Skin of body (tissue), 2 donors: ENCODE measurements around the gene DDAH2. TPM values are rescaled to one million over a fixed set of nuclear protein-coding genes. Genes with fewer than 3 reads are reported as not detected.
A peak's percentile ranks its signal among the peaks of the same experiment; 100 is the strongest.

Source experiments
- DNase-seq: peaks from one replicate; lab custom pipeline; 2025; lab: John Stamatoyannopoulos, UW
- total RNA-seq: library from RNA; depleted of rRNA; stranded (reverse); fragments of >200 nt; gene quantifications from one replicate; pipeline ENCODE4 v1.2.3, GENCODE V29; 2014

DDAH2 gene, protein sequence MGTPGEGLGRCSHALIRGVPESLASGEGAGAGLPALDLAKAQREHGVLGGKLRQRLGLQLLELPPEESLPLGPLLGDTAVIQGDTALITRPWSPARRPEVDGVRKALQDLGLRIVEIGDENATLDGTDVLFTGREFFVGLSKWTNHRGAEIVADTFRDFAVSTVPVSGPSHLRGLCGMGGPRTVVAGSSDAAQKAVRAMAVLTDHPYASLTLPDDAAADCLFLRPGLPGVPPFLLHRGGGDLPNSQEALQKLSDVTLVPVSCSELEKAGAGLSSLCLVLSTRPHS
- 62.2 TPM for total RNA-seq

DNA sequence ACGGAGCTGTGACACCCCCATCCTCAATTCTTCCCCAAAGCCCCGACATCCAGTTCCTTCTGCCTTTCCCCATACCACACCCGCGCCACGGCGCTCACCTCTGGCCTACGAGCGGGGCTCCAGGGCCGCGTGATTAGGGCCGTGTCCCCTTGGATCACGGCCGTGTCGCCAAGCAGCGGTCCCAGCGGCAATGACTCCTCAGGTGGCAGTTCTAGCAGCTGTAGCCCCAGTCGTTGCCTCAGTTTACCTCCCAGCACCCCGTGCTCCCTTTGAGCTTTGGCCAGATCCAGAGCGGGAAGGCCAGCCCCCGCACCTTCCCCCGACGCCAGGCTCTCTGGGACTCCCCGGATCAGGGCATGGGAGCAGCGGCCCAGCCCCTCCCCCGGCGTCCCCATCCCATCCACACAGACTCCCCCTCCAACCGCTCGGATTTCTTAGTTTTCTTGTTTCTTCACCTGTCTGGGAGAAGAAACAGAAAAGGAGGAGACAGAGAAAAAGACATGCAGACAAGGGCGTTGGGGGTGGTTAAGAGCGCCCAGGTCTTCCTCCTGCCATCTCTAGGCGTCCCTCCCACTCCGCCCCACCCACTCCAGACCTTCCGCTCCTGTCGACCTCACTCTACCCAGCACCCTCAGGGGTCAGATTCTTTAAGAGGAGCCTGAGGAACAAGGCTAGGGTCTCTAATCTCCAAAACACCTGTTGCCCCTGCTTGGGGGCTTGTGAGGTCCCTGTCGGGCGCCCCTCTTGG lies at the start of gene DDAH2:
Gene DDAH2 (minus strand): TSS at position 533 of the 748 bp plus-strand sequence. CDS start 138 bp downstream, at position 395.
- no peak for DNase-seq

DNA sequence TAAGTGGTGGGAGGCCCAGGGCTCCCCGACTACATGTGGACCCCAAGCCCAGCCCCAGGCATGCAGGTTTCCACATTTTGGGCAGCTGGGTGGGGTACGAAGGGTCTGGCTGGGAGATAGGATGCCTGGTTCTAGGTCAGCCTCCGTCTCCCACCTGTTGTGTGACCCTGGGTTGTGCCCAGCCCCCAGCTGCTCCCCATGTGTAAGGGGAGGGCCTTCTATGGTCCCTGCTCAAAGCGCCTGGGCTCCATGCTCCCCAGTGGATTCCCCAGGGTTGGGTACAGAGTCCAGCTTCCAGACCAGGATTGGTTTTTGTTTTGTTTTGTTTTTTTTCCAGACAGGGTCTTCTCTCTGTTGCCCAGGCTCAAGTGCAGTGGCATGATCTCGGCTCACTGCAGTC lies 49.1 kb upstream of the DDAH2 start:
- no peak for DNase-seq

DNA sequence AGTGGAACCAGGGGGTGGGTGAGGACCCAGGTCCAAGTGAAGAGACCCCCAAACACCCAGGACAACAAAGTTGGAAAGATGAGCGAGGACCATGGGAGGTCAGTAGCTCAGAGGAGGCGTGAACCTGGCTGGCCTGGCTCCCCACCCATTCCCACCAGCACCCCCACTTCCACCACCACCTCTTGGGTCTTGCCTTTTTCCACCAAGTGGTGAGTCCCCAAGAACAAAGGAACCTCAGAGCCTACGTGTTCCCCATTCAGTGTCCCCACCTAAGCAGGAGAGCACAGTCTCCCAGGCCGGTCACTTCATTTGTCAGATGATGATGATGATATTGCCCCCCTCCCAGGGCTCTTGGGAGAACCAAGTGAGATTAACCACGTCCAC lies 48.6 kb upstream of the DDAH2 start:
- no peak for DNase-seq

DNA sequence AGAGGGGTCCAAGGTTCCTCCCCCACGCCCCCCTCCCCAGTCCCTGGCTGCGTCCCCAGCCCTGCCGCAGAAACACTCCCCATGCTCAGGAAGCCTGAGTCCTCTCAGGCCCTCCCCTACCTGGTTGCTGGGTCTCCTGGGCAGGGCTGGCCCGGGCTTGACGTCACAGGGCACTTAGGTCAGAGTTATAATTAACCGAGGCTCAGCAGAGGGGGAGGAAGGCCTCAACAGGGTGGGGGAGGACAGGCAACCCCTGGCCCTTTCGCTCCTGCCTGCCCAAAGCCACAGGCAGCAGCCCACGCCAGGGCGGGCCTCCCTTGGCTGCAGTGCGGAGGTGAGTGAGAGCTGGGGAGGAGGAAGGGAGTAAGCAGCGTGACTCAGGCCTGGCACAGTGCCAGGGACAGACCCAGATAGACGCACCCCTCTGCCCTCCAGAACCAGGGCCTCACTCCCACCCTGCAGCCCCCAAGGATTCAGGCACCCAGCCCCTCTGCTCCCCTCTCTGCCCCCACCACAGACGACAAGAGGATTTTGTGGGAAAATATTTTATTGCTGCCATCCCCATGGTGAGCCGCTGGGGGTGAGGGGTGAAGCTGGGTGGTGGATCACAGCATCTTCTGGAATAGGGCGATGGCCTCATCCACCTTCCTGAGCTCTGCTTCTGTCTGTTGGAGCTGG lies 48.0 kb upstream of the DDAH2 start, which contains the start of gene VWA7:
Gene VWA7 (minus strand): TSS at position 340 of the 678 bp plus-strand sequence. CDS start 549 bp downstream, outside the sequence.
- no peak for DNase-seq

DNA sequence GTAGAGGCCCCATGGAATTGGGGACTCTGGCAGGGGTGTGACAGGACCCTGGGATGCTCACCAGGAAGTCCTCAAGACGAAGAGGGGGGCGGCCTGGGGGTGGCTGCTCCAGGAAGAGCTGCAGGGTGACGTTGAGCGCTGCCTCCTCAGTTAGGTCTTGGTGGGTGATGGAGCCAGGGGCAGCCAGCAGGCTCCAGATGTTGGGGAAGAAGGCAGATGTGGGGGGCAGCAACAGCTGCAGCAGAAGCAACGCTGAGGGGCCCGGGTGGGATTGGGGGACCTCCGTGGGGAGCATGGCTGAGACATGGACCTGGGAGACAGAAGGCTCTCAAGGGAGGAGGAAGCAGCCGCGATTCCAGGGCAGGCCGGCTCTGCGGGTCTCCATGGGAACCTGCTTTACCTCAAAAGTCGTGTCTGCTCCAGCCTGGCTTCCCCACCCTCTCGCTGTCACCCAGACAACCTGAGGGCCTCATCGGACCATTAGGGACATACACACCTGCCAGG lies 47.4 kb upstream of the DDAH2 start:
- no peak for DNase-seq

DNA sequence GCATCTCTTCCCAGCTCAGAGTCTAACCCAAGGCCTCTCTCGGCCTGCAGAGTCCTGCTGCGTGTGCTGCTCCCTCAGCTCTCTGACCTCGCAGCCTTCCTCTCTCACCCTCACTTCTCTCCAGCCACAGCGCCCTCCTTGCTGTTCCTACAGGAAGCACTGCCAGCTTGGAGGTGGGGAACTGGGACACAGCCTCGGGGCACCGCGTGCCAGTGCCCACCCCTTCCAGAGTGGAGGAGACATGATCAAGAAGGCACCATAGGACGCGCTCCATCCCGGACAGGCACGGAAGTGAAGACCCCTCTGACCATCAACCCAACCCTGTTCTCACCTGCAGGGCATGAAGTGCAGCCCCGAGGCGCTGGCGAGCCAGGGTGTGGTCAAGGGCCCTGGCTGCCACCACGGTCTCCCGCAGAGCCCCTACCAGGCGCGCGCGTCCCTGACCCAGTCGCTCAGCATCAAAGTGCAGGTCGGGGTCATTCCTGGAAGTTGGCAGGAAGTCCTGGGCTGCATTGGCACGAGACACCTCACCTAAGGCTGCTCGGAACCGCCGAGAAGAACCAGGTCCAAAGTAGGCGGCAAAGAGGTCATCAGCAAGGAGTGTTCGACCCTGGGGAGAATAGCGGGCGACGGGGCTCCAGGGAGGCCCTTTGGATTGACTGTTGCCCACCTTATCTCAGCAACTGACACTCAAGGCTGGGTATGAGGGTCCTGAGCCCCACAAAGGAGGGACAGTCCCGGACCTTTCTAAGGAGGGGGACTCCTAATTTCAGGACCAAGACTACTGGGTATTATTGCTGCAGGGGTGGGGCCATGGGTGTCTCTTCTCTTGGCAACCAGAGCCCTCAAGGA lies 46.8 kb upstream of the DDAH2 start:
- DNase-seq: no peak

DNA sequence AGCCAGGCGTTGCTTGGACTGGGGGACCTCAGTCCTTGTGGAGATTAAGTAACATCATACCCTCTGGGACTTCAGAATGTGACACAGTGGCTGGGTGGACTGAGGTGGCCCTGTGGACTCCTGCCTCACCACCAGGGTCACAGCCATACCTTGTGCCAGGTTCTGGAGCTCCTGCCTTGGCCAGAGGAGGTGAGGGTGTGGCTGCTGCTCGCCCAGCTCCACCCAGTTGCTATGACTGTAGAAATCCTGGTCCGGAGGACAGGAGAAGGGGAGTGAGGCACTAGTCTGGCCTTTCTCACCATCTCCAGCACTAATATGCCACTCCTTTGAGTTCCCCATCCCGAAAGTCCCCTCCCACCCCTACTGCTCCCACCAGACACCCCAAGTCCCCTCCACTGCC lies 46.1 kb upstream of the DDAH2 start:
- DNase-seq: no peak

DNA sequence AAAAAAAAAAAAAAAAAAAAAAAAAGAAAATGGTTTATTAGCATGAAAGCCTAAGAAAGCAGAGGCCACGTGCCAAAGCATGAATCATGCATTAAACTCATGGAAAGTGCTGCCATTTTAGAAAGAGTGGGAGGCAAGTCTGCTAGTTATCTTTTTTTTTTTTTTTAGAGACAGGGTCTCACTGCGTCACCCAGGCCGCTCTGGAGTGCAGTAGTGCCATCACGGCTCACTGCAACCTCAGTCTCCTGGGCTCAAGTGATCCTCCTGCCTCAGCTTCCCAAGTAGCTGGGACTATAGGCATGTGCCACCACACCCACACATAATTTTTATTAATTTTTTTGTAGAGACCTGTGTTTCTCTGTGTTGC lies 42.9 kb upstream of the DDAH2 start:
- DNase-seq: no peak

DNA sequence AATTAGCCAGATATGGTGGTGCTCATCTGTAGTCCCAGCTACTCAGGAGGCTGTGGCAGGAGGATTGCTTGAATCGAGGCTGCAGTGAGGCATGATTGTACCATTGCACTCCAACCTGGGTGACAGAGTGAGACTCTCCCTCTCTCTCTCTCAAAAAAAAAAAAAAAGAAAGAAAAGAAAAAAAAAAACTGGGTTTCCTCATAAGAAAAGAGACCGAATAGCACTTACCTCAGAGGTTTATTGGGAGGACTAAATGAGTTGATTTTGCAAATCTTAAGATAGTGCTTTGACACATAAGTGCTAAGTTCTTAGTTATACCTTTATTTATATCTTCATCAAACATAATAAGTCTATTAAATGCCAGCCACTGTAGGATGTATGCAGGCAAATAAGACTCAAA lies 41.8 kb upstream of the DDAH2 start:
- DNase-seq: no peak

DNA sequence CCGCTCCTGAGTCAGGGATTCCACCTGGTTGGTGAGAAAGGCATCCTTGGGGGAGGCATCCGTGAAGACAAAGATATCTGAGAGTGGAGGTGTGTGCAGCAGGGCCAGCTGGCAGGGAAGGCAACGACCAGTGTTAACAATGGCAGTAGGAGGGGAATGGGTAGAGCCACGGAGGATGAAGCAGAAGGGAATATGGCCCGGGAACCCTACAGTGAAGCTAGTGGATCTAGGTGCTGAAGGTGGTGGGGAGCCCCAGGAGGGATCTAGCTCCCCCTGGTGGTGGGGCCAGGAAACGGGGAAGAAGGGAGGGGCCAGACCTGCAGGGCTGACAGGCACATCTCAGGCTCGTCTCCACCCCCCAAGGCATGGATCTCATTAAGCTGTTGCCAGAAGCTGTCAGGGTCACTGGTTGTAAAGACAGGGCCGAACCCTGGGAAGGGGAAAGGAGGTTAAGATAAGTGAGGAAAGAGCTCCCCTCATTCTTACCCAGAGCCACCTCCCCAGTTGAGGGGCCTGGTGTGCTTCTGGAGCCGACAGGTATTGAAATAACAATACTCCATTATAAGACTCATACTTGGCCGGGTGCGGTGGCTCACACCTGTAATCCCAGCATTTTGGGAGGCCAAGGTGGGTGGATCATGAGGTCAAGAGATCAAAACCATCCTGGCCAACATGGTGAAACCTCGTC lies 40.7 kb upstream of the DDAH2 start:
- DNase-seq: no peak

DNA sequence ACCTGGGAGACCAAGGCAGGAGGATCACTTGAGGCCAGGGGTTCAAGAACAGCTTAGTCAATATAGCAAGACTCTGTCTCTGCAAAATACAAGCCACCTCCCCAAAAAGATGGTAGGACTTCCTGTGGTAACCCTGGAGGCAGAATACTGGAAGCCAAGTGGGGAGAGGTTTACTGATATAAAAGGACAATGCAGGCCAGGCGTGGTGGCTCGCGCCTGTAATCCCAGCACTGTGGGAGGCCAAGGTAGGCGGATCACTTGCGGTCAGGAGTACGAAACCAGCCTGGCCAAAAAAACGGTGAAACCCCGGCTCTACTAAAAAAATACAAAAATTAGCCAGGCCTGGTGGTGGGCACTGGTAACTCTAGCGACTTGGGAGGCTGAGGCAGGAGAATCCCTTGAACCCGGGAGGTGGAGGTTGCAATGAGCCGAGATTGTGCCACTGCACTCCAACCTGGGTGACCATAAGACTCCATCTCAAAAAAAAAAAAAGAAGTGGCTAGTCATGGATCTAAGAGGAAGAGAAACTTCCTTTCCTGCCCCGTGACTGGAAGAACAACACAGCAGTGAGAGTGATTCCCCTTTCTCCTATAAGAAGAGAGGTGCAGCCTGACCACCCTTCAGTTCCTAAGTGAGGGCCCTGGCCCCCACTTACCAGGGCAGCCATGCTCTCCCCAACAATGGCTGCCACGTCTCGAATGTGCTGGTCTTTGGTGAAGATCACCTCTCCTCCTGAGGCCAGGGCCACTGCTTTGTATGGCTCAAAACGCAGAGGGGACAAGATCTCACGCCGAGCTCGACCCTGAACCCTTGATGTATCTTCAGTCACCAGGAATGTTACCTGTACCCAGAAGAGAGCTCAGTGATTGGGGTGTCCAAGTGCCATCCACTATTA lies 39.5 kb upstream of the DDAH2 start:
- DNase-seq: no peak

DNA sequence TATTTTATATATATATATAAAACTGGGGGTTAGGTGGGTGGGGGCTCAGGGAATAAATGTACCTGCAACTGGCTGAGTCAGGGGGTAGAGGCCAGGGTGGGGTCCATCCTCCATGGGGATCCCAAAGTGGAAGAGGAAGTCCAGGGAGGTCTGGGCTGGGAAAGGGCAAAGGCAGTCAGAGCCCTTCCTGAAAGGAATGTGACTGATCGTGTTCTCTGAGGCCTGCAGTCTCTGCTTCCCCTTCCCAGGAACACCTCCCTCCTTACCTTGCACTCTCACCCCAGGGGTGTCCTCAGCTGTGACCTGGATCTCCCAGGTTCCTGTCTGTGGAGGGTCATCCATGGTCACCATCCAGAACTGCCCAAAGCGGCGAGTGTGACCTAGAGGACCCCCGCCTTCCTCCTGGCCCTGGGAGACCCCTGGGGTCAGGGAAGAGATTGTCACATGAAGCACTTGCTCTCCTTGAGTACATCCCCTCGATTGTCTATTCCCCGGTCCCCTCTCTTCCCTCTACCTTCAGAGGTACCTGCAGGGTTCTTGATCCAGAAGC lies 38.1 kb upstream of the DDAH2 start:
- DNase-seq: no peak

DNA sequence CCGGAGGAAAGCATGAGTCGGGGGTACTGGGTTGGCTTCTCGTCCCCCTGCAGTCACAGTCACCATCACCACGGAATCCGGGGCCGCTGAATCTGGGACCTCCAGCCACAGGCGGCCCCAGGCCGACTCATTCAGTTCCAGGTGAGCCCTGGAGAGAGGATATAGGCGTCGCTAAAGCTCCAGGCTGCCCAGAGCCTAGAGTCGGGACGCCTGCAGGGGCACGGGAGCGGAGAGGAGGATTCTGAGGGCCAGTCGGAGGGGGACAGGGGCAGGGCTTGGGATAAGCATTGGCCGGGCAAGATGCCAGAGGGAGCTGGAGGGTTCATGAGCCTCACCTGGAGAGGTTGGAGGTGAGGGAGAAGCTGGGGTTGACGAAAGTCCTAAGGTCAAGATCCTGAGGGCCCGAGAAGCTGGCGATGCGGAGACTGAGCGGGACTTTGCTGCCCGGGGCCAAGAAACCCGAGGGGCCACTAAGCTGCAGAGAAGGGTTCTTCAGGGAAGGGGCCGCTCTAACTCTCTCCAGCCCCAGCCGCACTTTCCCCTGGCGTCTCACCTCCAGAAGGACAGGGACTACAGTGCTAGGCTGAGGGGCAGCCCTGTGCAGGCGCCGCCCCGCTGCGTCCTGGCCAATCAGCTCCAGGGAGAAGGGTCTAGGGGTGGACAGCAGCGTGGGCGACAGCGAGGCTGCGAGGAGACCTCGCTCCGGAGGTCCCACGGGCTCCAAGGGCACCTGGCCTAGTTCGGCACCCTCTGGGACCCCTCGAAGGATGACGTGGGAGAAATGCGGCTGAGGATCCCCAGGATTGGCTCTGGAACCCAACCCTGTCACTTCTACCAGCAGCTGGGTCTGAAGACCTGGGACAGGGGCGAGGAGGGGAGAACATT lies 37.1 kb upstream of the DDAH2 start:
- DNase-seq: no peak

DNA sequence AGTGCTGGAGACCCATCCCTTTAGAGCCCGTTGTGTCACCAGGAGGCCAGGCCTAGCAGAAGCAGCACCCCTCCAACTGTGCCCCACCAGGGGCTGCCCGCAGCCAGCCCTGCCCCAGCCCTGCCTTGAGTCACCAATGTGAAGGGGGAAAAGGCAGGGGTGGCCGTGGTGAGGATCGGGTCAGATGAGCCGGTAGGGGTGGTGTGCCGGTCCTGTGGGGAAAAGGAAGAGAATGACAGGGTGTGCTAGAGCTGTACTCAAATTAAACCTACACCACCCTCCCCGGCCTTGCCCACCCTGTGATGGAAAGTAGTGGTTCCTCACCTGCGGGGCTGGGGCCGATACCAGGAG lies 36.4 kb upstream of the DDAH2 start:
- DNase-seq: no peak

DNA sequence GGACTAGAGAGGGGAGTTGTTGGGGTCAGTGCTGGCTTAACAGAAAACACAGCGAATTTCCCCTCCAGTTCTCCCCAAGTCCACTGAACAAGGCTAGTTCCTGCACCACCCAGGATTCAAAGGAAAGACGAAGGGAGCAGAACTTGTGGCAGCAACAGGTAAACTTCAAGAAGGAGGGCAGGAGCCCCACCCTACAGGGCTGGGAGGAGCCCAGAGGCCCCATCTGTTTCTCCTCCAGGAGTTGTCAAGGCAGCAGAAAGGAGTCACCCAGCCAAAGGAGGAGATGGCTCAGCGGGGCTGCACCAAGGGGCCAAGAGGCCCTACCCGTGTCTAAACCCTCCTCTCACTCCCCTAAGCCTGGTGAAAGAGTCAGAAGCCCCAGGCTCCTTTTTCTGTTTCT lies 35.1 kb upstream of the DDAH2 start:
- DNase-seq: no peak

DNA sequence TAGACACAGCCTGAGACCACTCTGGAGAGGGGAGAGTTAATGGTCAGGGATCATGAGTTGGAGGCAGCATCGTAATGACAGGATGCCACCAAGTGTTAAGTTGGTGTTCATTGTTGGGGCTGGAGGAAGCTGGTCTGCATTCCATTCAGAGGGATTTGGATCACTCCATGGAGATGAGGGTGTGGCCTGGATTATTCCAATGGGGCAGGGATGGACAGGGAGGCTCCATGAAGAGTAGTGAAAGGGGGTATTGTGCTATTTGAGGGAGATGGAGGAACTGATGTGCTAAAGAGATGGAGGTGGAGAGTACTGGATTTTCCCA lies 34.5 kb upstream of the DDAH2 start:
- peak; percentile 29 for DNase-seq

DNA sequence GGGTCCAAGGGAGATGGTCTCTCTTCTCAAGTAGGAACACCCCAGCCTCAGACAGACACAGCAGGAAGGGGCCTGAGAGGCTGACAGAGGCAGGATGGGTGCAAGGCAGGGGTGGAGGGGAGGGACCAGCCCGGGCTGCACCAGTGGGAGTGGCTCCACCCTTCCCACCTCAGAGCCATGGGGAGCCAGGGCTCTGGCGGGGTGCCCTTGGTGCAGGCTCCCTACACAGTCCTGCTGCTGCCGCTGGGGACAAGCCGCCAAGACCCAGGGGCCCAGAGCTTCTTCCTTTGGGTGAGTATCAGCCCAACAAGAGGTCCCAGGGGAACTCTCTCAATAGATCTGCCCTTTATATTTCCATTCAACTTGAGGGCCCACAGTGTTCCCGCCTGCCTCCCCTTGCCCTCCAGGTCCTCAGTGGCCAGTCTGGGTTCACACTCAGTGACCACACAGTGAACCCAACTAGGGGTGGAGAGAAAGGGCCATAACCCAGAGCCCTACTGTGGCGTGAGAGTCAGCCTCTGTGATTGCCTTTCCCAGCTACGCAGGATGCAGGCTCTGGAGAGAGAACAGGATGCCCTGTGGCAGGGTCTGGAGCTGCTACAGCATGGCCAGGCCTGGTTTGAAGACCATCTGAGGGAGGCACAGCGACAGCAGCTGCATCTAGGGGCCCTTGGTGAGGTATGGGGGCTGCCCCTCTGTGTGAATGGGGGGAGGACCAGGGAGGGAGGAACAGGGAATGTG lies 33.9 kb upstream of the DDAH2 start:
- no peak for DNase-seq

DNA sequence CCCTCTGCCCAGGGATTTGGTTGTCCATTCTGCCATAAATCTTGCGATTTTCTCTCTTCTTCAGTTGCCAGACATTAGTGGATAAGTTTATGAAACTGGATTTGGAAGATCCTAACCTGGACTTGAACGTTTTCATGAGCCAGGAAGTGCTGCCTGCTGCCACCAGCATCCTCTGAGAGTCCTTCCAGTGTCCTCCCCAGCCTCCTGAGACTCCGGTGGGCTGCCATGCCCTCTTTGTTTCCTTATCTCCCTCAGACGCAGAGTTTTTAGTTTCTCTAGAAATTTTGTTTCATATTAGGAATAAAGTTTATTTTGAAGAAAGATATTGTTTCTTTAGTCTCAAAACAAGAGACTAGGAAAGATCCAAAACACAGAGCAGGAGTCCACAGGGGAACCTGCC lies 33.3 kb upstream of the DDAH2 start, which contains the start of gene SAPCD1:
Gene SAPCD1 (plus strand): TSS at position 301 of the 400 bp plus-strand sequence. CDS start 399 bp downstream, outside the sequence.
- no peak for DNase-seq
